Measurements from ENCODE around the gene TRPM2.
"Not testable (repeated sequence)": the region's sequence is repeated elsewhere in the genome, so short reads cannot be mapped to it uniquely, and the experiment has no call there.

Gene TRPM2

GRCh38 chr21:44478124-44478800 is 124.8 kb downstream of the TRPM2 start:
- no peak overlapping the region for H3K4me3 ChIP-seq (replicated peaks in 1 of 2; ENCODE audit: low read depth in 2 of 2, low read length in 2 of 2)
- TF ChIP-seq, protein P1, sequence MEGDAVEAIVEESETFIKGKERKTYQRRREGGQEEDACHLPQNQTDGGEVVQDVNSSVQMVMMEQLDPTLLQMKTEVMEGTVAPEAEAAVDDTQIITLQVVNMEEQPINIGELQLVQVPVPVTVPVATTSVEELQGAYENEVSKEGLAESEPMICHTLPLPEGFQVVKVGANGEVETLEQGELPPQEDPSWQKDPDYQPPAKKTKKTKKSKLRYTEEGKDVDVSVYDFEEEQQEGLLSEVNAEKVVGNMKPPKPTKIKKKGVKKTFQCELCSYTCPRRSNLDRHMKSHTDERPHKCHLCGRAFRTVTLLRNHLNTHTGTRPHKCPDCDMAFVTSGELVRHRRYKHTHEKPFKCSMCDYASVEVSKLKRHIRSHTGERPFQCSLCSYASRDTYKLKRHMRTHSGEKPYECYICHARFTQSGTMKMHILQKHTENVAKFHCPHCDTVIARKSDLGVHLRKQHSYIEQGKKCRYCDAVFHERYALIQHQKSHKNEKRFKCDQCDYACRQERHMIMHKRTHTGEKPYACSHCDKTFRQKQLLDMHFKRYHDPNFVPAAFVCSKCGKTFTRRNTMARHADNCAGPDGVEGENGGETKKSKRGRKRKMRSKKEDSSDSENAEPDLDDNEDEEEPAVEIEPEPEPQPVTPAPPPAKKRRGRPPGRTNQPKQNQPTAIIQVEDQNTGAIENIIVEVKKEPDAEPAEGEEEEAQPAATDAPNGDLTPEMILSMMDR (IDR thresholded peaks at IDR 0.05; ENCODE audit: low read depth, low read length), result no peak

DNA sequence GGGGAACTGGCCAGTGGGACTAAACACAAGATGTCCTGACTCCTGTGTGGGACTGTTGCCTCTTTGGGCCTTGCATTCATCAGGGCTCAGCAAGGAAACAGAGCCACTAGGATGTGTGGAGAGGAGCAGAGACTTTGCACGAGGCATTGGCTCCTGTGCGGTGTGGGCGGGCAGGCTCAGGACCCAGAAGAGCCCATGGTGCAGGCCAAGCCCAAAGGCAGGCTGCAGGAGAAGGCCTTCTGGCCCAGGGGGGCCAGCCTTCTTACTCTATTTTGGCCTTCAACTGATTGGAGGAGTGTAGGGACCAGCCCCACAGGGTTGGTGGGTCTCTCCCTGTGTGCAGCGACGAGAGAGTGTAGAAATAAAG is 125.4 kb downstream of the TRPM2 start:
- H3K4me3 ChIP-seq (replicated peaks in 1 of 2; ENCODE audit: low read depth in 2 of 2, low read length in 2 of 2), result no peak overlapping the region
- no peak for DNase-seq (ENCODE audit: low read depth in 2 of 2)
- TF ChIP-seq, protein P1 (IDR thresholded peaks at IDR 0.05; ENCODE audit: low read depth, low read length), result no peak

More at GRCh38 chr21:44478124-44478800, 124.8 kb downstream of the TRPM2 start:
- no peak for DNase-seq (ENCODE audit: low read depth in 2 of 2)

DNA sequence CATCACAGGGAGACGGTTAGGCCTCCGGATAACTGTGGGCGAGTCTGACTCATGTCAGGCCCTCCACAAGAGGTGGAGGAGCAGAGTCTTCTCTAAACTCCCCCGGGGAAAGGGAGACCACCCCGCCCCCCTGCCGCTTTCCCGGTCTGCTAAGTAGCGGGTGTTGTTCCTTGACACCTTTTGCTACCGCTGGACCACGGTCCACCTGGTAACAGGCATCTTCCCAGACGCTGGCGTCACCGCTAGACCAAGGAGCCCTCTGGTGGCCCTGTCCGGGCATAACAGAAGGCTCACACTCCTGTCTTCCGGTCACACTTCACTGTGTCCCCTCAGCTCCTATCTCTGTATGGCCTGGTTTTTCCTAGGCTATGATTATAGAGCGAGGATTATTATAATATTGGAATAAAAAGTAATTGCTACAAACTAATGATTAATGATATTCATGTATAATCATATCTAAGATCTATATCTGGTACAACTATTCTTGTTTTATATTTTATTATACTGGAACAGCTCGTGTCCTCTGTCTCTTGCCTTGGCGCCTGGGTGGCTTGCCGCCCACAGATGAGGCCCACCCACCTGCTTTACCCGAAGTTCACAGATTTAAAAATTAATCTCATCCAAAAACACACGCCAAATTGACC is 126.3 kb downstream of the TRPM2 start:
- H3K4me3 ChIP-seq (replicated peaks in 1 of 2; ENCODE audit: low read depth in 2 of 2, low read length in 2 of 2), result not testable (repeated sequence)
- peak; percentile 17 to 32 for DNase-seq (ENCODE audit: low read depth in 2 of 2)
- TF ChIP-seq, protein P1 (IDR thresholded peaks at IDR 0.05; ENCODE audit: low read depth, low read length), result peak; percentile 60

DNA sequence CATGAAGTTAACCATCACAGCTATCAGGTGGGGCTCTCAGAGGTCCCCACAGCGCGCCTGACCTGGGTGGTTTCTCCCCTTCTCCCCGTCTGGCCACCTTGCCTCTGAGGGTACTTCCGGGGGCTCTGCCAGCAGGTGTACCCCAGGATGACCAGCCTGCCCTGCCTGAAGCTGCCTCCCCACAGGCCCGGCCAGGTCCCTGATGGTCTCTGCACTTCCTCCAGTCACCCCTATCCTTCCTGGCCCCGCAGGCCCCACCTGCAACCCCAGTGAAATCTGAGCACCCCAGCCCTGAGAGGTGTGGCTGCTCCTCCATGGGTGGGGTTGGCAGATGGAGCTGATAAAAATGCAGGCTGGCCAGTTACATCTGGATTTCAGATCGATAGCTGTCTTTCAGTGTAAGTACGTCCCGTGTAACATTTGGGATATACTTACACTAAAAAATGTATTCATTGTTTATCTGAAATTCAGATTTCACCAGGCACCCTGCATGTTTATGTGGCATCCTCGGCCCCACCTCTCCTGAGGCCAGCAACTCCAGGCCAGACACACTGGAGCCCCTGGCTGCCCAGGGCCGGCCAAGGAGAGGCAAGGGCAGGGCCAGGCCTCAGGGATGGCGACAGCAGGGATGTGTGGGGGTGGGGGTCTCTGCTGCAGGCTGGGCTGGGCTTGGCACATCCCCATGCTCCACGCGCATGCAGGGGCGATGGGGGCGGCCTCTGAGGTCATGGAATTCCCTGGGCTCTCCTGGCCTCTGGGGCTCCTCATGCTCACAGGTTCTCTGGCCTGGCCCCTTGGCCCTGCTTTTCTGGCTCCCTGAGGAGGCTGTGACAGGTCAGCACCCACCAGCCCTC is 127.0 kb downstream of the TRPM2 start:
- no peak for DNase-seq (ENCODE audit: low read depth in 2 of 2)
- no peak overlapping the region for H3K4me3 ChIP-seq (replicated peaks in 1 of 2; ENCODE audit: low read depth in 2 of 2, low read length in 2 of 2)
- TF ChIP-seq, protein P1 (IDR thresholded peaks at IDR 0.05; ENCODE audit: low read depth, low read length), result no peak

DNA sequence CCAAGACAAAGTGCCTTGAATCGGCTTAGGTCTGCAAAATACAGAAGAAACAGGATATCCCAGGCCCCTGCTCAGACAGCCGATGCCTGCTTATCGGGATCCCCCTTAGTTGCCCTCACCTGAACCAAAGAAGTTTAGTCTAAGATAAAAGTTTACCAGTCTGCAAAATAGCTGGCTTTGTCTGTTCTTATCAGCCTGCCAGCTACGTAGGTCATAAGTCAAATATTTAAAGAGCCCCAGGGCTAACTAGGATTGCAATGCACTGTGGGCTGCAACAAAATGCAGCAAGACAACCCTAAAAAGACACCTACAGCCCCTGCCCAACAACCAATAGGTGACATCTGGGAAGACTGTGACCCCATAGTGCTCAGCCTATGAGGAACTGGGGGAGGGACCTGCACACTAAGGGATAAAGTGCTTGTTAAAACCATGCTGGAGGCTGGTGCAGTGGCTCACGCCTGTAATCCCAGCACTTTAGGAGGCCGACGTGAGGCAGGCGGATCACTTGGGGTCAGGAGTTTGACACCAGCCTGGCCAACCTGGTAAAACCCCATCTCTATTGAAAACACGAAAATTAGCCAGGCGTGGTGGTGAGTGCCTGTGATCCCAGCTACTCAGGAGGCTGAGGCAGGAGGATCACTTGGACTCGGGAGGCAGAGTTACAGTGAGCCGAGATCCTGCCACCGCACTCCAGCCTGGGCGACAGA is 129.3 kb downstream of the TRPM2 start:
- H3K4me3 ChIP-seq (replicated peaks in 1 of 2; ENCODE audit: low read depth in 2 of 2, low read length in 2 of 2), result no peak overlapping the region
- no peak for DNase-seq (ENCODE audit: low read depth in 2 of 2)
- TF ChIP-seq, protein P1 (IDR thresholded peaks at IDR 0.05; ENCODE audit: low read depth, low read length), result no peak
